Measurements from ENCODE around the gene EEFSEC.

The EEFSEC gene

DNA sequence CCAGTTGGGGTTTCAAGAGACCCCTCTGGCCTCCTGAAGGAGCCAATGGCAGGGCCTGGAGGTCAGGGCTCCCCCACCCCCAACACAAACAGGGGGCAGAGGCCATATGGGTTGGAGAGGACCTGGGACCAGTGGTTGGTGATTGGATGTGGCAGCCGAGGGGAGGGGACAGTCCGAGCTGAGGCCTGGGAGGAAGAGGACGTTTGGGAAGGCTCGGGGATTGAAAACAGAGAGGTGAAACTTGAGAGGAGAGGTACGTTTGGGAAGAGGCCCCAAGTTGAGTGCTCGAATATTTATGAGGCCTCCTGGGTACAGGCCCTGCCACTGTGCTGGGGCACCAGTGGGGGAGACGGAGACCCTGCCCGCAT lies 259.7 kb downstream of the EEFSEC start:
- DNase-seq (ENCODE audit: low read depth), result no peak

DNA sequence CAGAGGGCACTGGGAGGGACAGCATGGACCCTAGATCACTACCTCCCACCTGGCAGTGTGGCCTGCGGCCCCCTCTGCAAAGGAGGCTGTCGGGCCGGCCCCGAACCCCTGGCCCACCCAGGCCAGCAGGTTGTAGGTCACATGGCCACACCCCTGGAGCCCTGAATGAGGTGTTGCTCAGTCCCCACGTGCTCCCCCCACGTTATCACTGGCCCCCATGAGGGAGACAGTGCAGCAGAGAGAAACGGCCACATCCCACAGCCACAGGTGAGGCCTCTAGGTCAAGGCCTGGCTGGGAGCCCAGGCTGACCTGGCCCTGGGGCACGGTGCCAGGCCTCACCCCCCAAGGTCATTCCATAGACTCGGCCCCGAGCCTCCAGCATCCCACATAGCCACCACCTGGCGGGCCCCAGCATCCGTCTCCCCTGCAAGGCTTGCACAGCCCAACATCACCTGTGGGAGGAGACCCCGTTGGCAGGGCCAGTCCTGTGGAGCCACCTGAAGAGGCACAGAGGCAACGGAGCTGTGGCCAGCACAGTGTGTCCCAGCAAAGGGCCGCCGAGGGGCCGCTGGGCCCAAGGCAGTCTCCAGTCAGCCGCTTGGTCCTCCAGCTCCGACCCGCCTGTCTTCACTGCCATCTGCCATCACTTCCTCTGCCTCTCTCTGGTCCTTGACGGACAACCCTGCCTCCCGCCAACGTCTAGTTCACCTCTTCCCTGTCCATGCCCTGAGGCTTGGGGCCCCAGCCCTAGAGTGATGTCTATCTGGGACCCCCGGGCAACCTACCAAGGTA lies 260.3 kb downstream of the EEFSEC start:
- DNase-seq (ENCODE audit: low read depth), result no peak

DNA sequence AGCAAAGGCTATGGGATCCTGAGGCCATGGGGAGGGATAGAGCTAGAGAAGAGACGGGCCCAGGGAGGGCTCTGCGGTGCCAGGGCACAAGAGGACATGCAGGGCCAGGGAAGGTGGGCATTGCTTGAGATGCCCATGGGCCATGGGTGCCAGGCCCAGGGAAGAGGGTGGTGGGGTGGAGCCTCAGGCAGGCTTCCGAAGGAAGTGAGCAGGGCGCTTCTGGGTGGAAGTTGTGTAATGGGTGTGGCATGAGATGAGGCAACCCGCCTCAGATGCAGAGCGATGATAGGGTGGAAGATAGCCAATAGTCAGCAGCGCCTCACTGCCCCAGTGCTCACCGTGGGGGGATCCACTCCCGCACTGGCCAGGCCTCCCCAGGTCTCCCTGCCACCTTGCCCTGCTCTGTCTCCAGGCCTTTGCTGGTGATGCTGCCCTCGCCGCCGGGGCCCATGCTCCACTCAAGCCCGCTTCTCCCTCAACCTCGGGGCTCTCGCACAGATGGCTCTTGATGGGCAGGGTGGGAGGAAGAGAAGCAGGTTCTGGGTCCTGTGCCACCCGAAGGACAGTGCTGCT lies 262.0 kb downstream of the EEFSEC start:
- no peak for DNase-seq (ENCODE audit: low read depth)

DNA sequence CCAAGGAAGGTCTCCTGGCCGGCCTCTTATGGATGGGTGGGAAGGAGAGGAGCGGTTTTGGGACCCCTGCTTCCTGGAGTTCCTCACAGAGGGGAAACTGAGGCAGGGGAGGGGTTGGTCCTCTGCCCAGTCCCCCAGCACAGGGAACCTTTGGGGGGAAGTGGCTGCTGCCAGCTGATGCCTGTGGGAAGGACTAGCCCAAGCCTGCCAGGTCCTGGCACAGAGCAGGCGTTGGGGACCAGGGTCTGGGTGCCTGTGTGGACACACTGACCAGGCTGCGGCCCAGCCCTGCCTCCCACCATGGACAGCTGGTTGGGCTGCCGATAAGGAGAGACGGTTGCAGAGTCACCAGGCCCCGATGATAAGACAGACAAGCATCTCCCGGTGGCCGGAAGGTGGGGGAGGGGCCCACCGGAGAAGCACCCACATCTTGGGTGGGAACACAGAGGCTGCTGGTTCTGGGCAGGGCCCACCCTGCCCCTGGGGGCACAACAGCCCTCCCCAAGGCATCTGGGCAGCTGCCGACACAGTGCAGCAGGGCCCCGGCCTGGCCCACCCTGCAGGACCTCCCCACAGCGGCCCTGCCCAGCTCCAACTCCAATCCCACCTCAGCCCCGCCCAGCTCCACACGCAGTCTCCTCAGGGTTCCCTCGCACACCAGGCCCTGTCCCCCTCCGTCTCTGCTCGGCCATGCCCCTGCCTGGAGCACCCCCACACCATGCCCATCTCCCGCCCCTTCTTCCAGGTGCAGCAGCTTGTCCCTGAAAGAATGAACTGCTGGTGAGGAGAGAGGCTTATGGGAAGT lies 262.7 kb downstream of the EEFSEC start:
- DNase-seq (ENCODE audit: low read depth), result no peak

DNA sequence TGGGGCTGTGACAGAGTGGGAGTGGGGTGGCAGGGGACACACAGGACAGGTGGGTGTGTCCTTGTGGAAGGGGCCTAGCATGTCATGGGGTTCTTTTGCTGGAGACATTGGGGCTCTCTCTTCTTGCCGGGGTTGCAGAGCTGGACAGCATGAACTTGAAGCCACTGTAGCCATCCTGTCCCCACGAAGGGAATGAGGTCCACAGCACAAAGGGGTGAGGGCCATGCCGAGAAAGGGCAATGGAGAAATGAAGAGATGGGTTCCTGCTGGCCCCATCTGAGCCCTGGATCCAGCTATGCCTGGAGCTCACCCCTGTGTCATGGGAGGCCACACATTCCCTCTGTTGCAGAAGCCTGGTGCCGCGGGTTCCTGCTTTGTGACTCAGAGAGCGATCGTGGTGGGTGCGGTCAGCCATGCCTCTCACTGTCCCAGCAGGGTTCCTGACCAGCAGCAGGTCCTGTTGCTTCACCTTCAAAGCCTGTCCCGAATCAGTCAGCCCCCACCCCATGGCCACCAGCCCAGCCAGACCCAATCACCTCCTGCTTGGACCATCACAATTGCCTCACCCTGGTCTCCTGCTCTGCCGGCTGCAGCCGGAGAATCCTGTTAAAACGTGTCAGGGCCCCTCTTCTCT lies 263.4 kb downstream of the EEFSEC start:
- peak; percentile 17 for DNase-seq (ENCODE audit: low read depth)

DNA sequence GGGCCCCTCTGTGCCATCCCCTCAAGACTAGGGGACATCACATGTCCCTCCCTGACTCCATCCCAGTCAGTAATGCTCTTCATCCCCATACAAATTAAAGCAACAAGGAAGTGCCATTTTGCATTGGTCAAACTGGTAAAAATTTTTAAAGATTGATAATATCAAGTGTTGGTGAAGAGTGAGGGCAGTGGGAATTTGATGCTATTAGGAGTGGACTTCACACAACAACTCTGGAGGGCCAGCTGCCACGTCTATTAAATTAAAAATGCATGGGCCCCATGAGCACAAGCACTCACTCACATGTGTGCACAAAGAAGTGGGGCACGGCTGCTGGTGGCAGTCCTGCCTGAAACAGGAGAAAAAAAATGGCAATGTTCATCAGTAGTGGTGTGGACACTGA lies 265.6 kb downstream of the EEFSEC start:
- DNase-seq (ENCODE audit: low read depth), result no peak

DNA sequence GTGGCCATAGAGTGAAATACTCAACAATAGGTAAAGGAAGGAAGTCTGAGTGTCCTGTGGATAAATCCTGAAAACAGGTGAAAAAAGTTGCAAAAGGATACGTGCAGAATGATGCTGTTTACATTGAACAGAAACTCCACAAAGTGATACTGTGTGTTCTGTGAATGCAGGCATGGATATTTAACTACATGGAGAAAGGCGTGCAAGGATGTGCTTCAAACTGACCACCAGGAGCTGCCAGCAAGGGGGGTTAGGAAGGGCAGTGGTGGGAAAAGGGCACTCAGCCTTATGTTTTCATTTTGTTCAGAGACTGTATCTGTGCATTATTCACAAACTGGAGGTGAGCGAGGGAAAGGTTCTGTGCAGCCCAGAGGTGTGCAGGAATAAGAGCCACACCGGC lies 266.0 kb downstream of the EEFSEC start:
- no peak for DNase-seq (ENCODE audit: low read depth)

DNA sequence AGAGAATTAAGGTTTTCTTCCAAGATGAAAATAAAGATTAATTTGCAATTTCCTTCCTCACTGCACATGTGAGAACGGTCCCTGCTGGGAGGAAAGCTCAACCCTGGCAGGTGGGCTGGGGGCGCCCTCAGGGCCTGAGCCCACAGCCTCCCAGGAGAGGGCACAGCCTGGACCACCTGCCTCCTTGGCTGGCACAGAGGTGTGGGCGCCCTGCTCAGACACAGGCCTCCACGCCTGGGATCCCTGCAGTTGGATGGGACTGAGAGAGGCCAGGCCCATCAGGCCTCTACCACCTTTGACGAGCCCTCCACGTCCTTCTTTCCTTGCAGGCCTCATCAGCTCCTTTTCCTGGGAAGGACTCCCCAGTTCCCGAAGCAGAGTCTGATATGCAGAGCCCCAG lies 267.0 kb downstream of the EEFSEC start:
- no peak for DNase-seq (ENCODE audit: low read depth)

DNA sequence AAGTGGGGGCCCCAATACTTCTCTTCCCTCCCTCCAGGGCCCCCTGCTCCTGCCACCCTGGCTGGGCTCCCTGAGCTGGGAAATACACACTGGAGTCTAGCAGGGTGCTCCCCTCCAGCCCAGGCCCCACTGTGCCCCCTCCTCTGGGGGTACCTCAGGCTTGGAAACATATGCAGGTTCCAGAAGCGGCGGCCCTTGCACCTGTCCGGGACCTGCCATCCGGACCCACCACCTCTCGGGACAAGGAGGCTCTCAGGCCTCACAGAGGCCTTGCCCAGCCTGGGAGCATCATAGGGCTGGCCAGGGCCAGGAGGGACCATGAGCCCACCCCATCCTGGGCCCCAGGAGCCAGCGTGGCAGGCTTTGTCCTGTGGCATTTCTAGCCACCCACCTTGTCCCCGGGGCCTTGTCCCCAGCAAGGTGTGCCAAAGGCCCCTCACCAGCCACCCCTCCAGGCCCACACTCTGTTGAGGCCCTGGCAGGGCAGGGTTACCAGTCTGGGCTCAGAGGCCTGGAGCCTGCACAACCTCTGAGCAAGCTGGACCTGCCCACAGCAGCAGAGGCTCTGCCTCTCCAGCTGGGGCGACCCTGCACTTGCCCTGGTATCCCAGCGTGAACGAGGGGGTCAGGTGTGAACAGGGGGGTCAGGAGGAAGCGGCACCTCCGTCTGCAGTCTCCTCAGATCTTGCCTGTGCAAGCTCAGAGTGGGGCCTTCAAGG lies 267.6 kb downstream of the EEFSEC start:
- no peak for DNase-seq (ENCODE audit: low read depth)

DNA sequence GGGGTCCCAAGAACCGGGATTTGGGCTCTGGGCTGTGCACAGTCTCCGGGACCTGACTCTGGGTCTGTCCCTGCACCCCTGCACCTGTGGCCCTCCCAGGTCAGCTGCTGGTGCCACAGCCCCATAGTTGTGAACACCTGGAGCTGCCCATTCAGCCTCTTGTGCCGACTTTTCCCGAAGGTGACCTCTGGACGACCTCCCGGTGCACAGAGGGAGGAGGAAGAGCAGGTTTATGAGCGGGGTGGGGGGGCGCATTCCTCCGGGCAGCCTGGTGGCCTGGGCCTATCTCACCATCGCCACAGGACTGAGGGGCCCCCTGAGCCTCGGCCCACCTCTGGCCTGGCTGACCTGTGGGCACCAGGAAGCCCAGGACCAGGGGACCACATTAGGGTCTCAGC lies 268.2 kb downstream of the EEFSEC start:
- no peak for DNase-seq (ENCODE audit: low read depth)

DNA sequence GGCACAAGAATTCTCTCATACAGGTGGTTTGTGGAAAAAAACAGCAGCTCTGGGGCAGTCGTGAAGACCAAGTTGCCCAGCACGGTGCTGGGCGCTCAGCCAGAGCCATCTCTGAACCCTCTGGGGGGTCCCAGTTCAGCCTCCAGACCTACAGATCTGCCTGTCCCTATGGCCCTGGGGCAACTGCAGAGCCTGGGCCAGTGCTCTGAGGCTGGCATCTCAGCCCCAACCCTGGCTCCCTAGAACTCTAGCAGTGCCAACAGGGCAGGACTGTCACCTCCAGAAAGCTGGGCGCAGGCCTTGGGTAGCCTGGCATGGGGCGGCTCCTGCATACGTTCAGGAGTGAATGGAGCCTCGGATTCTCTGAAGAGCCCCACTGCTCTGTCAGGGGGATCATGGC lies 268.7 kb downstream of the EEFSEC start:
- no peak for DNase-seq (ENCODE audit: low read depth)

DNA sequence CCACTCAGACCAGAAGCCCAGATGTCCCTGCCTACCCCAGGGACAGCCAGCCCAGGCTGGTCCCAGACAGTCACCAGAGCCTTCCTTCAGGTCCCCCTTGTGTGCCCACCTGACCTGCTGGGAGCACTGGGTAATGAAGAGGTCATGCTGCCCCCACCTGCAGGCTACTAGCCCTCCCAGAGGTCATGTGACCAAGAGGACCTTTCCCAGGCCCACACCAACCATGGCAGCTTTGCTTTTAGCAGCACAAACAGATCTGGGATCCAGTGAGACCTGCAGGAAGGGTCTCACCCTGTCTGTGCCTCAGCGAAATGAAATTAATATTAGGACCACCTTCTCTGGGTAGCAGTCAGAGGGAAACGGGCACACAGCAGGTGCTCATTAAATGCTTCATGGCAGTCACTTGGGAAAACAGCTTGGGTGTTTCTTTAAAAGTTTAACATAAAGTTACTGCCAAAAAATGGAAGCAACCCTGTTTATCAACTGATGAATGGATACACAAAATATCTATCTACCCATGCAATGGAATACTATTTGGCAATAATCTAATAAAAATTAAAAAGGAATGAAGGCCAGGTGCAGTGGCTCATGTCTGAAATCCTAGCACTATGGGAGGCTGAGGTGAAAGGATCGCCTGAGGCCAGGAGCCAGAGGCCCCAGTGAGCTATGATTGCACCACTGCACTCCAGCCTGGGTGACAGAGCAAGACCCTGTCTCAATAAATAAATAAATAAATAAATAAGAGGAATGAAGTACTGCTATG lies 269.7 kb downstream of the EEFSEC start:
- DNase-seq (ENCODE audit: low read depth), result no peak

DNA sequence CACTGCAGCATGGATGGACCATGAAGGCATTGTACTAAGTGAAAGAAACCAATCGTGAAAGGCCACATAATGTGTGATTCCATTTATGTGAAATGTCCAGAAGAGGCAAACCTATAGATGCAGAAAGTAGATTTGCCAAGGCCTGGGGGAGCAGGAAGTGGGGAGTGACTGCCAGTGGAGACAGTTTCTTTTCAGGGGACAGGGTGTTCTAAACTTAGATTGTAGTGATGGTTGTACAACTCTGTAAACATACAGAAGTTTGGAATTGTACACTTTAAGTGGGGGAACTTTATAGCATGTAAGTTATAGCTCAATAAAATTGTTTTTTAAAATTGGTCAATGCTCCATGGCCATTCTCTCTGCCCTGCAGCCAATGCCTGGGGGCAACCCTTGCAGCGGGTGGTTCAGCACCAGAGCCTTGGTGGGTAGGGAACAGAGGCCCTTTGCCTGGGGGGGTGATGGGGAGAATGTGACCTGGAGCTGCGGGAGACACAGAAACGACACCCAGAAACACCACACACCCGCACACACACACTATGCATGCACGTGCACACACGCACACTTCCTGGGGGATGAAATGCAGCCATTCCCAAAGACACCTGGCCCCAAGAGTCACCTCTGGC lies 270.4 kb downstream of the EEFSEC start:
- DNase-seq (ENCODE audit: low read depth), result no peak

DNA sequence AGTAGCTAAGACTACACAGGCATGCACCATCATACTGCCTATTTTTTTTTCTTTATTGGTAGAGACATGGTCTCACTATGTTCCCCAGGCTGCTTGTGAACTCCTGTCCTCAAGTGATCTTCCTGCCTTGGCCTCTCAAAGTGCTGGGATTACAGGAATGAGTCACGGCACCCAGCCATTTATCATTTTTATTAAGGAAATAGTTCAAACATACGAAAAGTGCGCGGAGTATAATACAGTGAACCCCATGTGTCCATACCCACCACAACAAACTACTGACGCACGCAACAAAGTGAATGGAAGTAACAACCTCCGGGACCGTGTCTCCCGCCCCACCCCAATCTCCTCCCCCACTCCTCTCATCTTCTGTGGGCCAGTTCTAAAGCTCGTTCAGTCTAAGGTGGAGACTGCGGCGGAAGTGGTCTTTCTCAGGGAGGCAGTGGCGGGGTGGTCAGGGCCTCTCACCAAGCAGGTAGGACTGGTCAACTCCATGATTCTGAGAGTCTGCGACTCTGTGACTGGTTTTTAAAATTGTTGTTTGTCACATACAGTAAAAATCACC lies 271.3 kb downstream of the EEFSEC start:
- no peak for DNase-seq (ENCODE audit: low read depth)

DNA sequence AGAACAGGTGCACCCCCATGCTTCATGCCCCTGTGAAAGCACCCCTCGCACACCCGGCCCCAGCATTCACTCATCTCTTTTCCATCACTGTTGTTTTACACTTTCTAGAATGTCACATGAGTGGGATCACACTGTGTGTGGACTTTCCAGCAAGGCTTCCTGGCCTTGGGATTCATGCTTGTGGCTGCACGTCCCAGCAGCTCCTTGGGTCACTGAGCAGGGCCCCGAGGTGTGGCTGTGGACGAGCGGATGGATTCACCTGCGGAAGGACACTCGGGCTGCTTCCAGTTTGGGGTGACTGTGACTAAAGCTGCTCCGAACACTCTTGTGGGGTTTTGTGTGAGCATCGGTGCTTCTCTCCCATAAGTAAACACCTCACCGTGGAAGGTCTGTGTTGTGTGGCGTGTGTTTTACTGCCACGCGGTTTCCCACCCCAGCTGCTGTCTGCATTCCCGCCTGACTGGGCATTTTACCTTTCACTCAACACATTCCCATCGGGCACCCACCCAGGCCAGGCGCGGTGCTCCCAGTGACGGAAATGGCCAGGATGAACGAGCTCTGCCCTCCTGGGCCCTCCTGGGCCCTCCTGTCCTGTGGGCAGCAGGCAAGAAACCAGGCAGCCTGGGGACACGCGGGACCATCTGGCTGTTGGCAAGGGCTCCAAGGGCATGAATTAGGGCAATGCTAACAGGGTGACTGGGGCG lies 272.0 kb downstream of the EEFSEC start:
- no peak for DNase-seq (ENCODE audit: low read depth)

DNA sequence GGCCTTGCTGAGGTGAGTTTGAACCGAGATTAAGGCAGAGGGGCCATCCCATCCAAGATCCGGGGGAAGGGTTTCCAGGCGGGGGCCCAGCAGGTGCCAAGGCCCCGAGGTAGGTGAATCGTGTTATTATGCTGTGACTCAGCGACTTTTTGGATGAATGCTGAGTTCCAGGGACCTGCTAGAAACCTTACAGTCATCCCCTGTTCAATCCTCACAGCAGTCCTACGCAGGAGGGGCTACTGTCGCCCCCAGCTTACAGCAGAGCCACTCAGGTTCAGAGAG lies 272.5 kb downstream of the EEFSEC start:
- DNase-seq (ENCODE audit: low read depth), result no peak

DNA sequence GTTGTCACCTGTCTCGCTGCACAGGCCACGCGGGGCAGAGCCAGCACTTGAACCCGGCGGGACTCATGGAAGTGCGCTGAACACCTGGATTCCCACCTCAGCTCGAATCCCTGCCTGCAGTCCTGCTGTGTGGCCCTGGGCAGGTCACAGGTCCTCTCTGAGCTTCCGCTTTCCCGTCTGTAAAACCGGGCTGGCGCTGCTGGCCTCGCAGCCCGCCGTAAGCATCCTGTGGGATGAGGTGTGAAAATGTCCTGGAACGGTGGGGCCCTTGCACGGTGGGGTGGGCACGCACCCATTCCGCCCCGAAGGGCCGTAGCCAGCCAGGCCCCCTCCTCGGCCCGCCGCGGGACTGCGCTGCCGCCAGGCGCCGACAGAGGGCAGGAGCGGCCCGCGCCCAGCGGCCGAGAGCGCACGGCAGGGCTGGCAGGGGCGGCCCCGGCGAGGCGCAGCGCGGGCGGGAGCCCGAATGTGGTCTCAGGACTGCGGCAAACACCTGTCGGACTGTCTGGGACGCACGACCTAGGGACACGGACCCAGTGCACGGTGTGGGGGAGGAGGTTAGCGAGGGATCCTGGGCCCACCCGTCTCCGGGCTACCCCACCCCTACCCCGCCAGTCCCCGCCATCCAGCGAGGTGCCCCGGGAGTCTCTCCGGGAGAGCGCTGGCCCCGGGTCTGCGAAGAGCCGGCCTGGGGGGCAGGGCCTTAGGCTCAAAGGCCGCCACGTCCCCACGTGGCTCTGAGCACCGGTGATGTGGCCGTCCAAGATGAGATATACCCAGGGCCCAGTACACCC lies 273.0 kb downstream of the EEFSEC start:
- DNase-seq (ENCODE audit: low read depth), result no peak

DNA sequence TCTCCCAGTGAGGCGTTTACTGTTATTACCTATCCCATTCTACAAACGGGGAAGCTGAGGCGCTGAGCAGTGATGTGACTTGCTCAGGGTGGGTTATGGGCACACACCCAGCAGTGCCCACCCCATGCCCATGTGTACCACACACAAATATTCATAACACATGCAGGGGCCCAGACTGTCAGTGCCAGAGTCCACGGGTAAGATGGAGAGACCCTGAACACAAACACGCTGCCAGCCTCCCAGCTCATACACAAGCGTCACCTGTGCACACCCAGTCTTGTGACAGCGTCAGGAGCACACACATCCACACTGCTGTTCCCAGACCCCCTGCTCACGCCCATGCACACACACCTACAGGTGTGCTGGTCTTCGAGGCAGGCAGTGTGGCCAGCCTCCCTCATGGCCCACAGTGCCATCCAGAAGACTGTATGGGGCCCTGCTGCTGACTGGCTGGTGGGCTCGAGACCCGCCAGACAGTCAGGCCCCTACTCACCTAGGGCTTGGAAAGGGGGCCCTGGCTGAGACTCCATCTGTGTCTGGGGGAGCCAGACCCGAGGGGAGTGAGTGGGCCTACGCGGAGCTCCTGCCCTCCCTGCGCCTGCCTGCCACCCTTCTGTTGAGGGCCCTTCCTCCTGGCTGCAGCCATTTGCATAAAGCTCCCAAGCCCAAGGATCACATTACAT lies 274.0 kb downstream of the EEFSEC start:
- DNase-seq (ENCODE audit: low read depth), result no peak
